Stimulated activated CD4-positive, alpha-beta T cell treated with anti-CD3 and anti-CD28 coated beads, TNF-alpha, amount 100 ng/mL, for 1 hour (primary cell): ENCODE data around the gene ZNF546.
"Not testable (repeated sequence)": the region's sequence is repeated elsewhere in the genome, so short reads cannot be mapped to it uniquely, and the experiment has no call there.

Experiments used
- DNase-seq, 3 donors: peaks; one replicate each; pipeline ENCODE4 v3.0.0-alpha.2; 2020; ENCODE audit warnings: low read depth in 3 of 3, low spot score in 1 of 3

Gene ZNF546

GRCh38 chr19:39983695-39984300, 13.1 kb upstream of the ZNF546 start:
- no peak for DNase-seq

- no peak for DNase-seq
Measured at GRCh38 chr19:39986643-39987042, 10.2 kb upstream of the ZNF546 start.

- DNase-seq = no peak
Measured at GRCh38 chr19:39987167-39987566, 9.7 kb upstream of the ZNF546 start.

GRCh38 chr19:39987596-39987995, 9.3 kb upstream of the ZNF546 start:
- no peak for DNase-seq

GRCh38 chr19:39993605-39994004, 3.3 kb upstream of the ZNF546 start:
- no peak for DNase-seq

GRCh38 chr19:39994361-39994760, 2.5 kb upstream of the ZNF546 start:
- no peak for DNase-seq

GRCh38 chr19:39995794-39996193, 1.1 kb upstream of the ZNF546 start:
- DNase-seq = no peak

GRCh38 chr19:39996218-39996810, 546 bp upstream of the ZNF546 start:
- no peak for DNase-seq

- no peak for DNase-seq
Measured at GRCh38 chr19:39997638-39998216, 867 bp downstream of the ZNF546 start.

GRCh38 chr19:39998501-39998900, 1.6 kb downstream of the ZNF546 start:
- no peak for DNase-seq

- no peak for DNase-seq
Measured at GRCh38 chr19:40005691-40006272, 8.9 kb downstream of the ZNF546 start.

GRCh38 chr19:40006273-40006691, 9.4 kb downstream of the ZNF546 start:
- DNase-seq = no peak

GRCh38 chr19:40009674-40010073, 12.8 kb downstream of the ZNF546 start:
- no peak for DNase-seq

GRCh38 chr19:40013991-40014390, 17.1 kb downstream of the ZNF546 start:
- DNase-seq = no peak

GRCh38 chr19:40023969-40024368, 27.1 kb downstream of the ZNF546 start:
- no peak for DNase-seq

GRCh38 chr19:40025938-40026596, 29.2 kb downstream of the ZNF546 start:
- DNase-seq = no peak

- no peak for DNase-seq
Measured at GRCh38 chr19:40026597-40026970, 29.7 kb downstream of the ZNF546 start.

GRCh38 chr19:40033989-40034560, 37.2 kb downstream of the ZNF546 start:
- no peak for DNase-seq

- no peak for DNase-seq
Measured at GRCh38 chr19:40035996-40036395, 39.1 kb downstream of the ZNF546 start.

GRCh38 chr19:40038047-40038446, 41.2 kb downstream of the ZNF546 start:
- not testable (repeated sequence) for DNase-seq

- DNase-seq = not testable (repeated sequence)
Measured at GRCh38 chr19:40041718-40042117, 44.9 kb downstream of the ZNF546 start.

- no peak for DNase-seq
Measured at GRCh38 chr19:40053491-40053890, 56.6 kb downstream of the ZNF546 start.
